GM23338 (cell line): Measurements from ENCODE around the gene EPSTI1. TPM values are rescaled to one million over a fixed set of nuclear protein-coding genes. Genes with fewer than 3 reads are reported as not detected.

Experiments
- ATAC-seq: fragments of 200-7000 bp; cut with Tn5 transposase; 3 replicates; pipeline ENCODE4 v1.9.1; 2020
- DNase-seq: peaks from one replicate; pipeline ENCODE4 v3.0.0-alpha.2; 2015; ENCODE audit warnings: low spot score
- H2AFZ ChIP-seq: fragments of 200-600 bp; sonication (generic); 2 replicates; pipeline ENCODE4 v1.8.0; 2016; ENCODE audit warnings: antibody characterized with exemption, mild to moderate bottlenecking, moderate library complexity
- H3F3A ChIP-seq: fragments of 200-600 bp; sonication (generic); replicated peaks from 2 replicates; pipeline ENCODE4 v1.8.0; 2017; ENCODE audit warnings: antibody characterized with exemption, mixed run types, low read depth
- H3K27ac ChIP-seq: fragments of 200-600 bp; sonication (generic); 2 replicates; pipeline ENCODE4 v1.6.1; 2016; ENCODE audit warnings: low read depth
- H3K27me3 ChIP-seq: fragments of 200-600 bp; sonication (generic); 2 replicates; pipeline ENCODE4 v1.8.0; 2016; ENCODE audit warnings: mild to moderate bottlenecking, mixed run types, moderate library complexity; ENCODE audit not compliant: insufficient read depth
- H3K36me3 ChIP-seq: fragments of 200-600 bp; sonication (generic); 2 replicates; pipeline ENCODE4 v1.8.0; 2016; ENCODE audit warnings: mild to moderate bottlenecking; ENCODE audit not compliant: insufficient read depth
- H3K4me1 ChIP-seq: fragments of 200-600 bp; sonication (generic); 2 replicates; pipeline ENCODE4 v1.8.0; 2016; ENCODE audit warnings: mild to moderate bottlenecking, moderate library complexity; ENCODE audit not compliant: insufficient read depth
- H3K4me2 ChIP-seq: fragments of 200-600 bp; sonication (generic); 2 replicates; pipeline ENCODE4 v1.7.1; 2017; ENCODE audit warnings: mixed run types
- H3K4me3 ChIP-seq: fragments of 200-600 bp; sonication (generic); 2 replicates; pipeline ENCODE4 v1.6.1; 2016; ENCODE audit warnings: mixed run types
- H3K79me2 ChIP-seq: fragments of 200-600 bp; sonication (generic); replicated peaks from 2 replicates; pipeline ENCODE4 v1.8.0; 2017; ENCODE audit warnings: mild to moderate bottlenecking; ENCODE audit not compliant: insufficient read depth
- H3K9me2 ChIP-seq: fragments of 200-600 bp; sonication (generic); 2 replicates; pipeline ENCODE4 v1.8.0; 2017; ENCODE audit not compliant: insufficient read depth
- H4K20me1 ChIP-seq: fragments of 200-600 bp; sonication (generic); replicated peaks from 2 replicates; pipeline ENCODE4 v1.8.0; 2017; ENCODE audit warnings: mild to moderate bottlenecking; ENCODE audit not compliant: insufficient read depth
- H3K27ac Mint-ChIP-seq: 2 replicates; pipeline ENCODE4 v1.8.0; 2020; ENCODE audit warnings: inconsistent platforms, mild to moderate bottlenecking, moderate library complexity, mixed read lengths
- H3K27me3 Mint-ChIP-seq: 3 replicates; pipeline ENCODE4 v1.8.0; 2022; ENCODE audit warnings: low read depth, mild to moderate bottlenecking, moderate library complexity, mixed read lengths, inconsistent platforms; ENCODE audit not compliant: insufficient read depth, poor library complexity
- H3K36me3 Mint-ChIP-seq: 3 replicates; pipeline ENCODE4 v1.8.0; 2021; ENCODE audit warnings: low read depth, mild to moderate bottlenecking, inconsistent platforms, moderate library complexity, mixed read lengths
- H3K4me1 Mint-ChIP-seq: 3 replicates; pipeline ENCODE4 v1.8.0; 2020; ENCODE audit warnings: mild to moderate bottlenecking, inconsistent platforms, mixed read lengths
- H3K4me3 Mint-ChIP-seq: 3 replicates; pipeline ENCODE4 v1.8.0; 2021; ENCODE audit warnings: moderate library complexity, mild to moderate bottlenecking, inconsistent platforms, mixed read lengths
- H3K9me3 Mint-ChIP-seq: 3 replicates; pipeline ENCODE4 v1.8.0; 2020; ENCODE audit warnings: moderate library complexity, mild to moderate bottlenecking, inconsistent platforms, mixed read lengths
- CTCF ChIP-seq, 2 experiments: fragments of 200-600 bp in 1 of 2; sonication (generic) in 1 of 2; conservative IDR thresholded peaks; 2 replicates each; pipeline versions ENCODE4 v1.5.1 to v1.6.1; 2016 to 2017; ENCODE audit warnings: antibody characterized with exemption in 2 of 2, low read depth in 2 of 2, mild to moderate bottlenecking in 2 of 2, moderate library complexity in 1 of 2
- ETS1 ChIP-seq: IDR thresholded peaks from 2 replicates; pipeline ENCODE4 v1.6.1; 2016; ENCODE audit warnings: antibody characterized with exemption
- EZH2phosphoT487 ChIP-seq: fragments of 200-600 bp; sonication (generic); IDR thresholded peaks from one replicate; pipeline ENCODE4 v1.8.1; 2018; ENCODE audit warnings: antibody characterized with exemption; ENCODE audit not compliant: unreplicated experiment
- JUNB ChIP-seq: IDR thresholded peaks from one replicate; pipeline ENCODE4 v1.6.1; 2016; ENCODE audit warnings: antibody characterized with exemption; ENCODE audit not compliant: unreplicated experiment
- NANOG ChIP-seq: IDR thresholded peaks from 2 replicates; pipeline ENCODE4 v1.6.1; 2016; ENCODE audit warnings: antibody characterized with exemption, borderline replicate concordance
- POLR2AphosphoS5 ChIP-seq: IDR thresholded peaks from 2 replicates; pipeline ENCODE4 v1.6.1; 2016; ENCODE audit warnings: antibody characterized with exemption, low read depth
- REST ChIP-seq: IDR thresholded peaks from one replicate; pipeline ENCODE4 v1.6.1; 2018; ENCODE audit warnings: antibody characterized with exemption; ENCODE audit not compliant: unreplicated experiment
- ZNF331 ChIP-seq: fragments of 250-450 bp; sonication (Bioruptor Pico); IDR thresholded peaks from 2 replicates; pipeline ENCODE4 v1.5.0; 2020; ENCODE audit warnings: low read depth, mild to moderate bottlenecking, moderate library complexity
- ZNF462 ChIP-seq: fragments of 250-450 bp; sonication (Bioruptor Pico); IDR thresholded peaks from 2 replicates; pipeline ENCODE4 v1.5.0; 2020; ENCODE audit warnings: mild to moderate bottlenecking, moderate library complexity
- polyA plus RNA-seq: library from polyadenylated mRNA; unstranded; fragments of >200 nt; fragmentation: Nextera tagmentation; extraction: Ambion mirVana; gene quantifications from 2 replicates; pipeline ENCODE4 v1.2.1, GENCODE V29; 2016
- total RNA-seq: library from RNA; depleted of rRNA; stranded (reverse); fragments of >200 nt; shearing (Covaris generic); gene quantifications from 2 replicates; pipeline ENCODE4 v1.2.3, GENCODE V29; 2014

Gene EPSTI1
- total and polyA plus RNA-seq, 2 experiments from 2014 or later: 0.10 to 0.68 TPM

GRCh38 chr13:42859760-42860159 lies 132.3 kb downstream of the EPSTI1 start:
- peaks cover 12% of the 10 kb centered on the region; the same call in 2 of the 3 replicates for H3K9me3 Mint-ChIP-seq
- no peak overlapping the region for H3K4me3 ChIP-seq
- H3K27ac ChIP-seq: no peak overlapping the region
- TF ChIP-seq ZNF462 (no peak), EZH2phosphoT487 (no peak), NANOG (no peak)
- no peaks in the 10 kb centered on the region for H3K27me3 ChIP-seq
- H4K20me1 ChIP-seq: peaks cover 28% of the 10 kb centered on the region
- no peak overlapping the region for H2AFZ ChIP-seq
- H3K27ac Mint-ChIP-seq: no peak overlapping the region
- H3K79me2 ChIP-seq: peaks cover 35% of the 10 kb centered on the region
- H3K36me3 Mint-ChIP-seq: peaks cover 86% of the 10 kb centered on the region
- H3K4me2 ChIP-seq: no peak overlapping the region
- H3K9me2 ChIP-seq: no peaks in the 10 kb centered on the region
- peaks cover 15% of the 10 kb centered on the region for H3K4me1 Mint-ChIP-seq
- DNase-seq: no peak
- ATAC-seq: no peak
- H3F3A ChIP-seq: peaks cover 12% of the 10 kb centered on the region
- no peak overlapping the region for H3K4me3 Mint-ChIP-seq
- peaks cover 16% of the 10 kb centered on the region for H3K27me3 Mint-ChIP-seq
- H3K36me3 ChIP-seq: peaks cover 34% of the 10 kb centered on the region
- peaks cover 3% of the 10 kb centered on the region; the same call in 1 of the 2 replicates for H3K4me1 ChIP-seq

- H3K27ac Mint-ChIP-seq: peak overlapping the region; percentile 41; the same call in 1 of the 2 replicates
- Histone ChIP-seq H4K20me1 (peaks cover 31% of the 10 kb centered on the region), H3K27me3 (no peaks in the 10 kb centered on the region), H3K27ac (no peak overlapping the region), H3K36me3 (peaks cover 50% of the 10 kb centered on the region; the same call in 1 of the 2 replicates), H2AFZ (no peak overlapping the region), H3K9me2 (no peaks in the 10 kb centered on the region), H3K79me2 (peaks cover 25% of the 10 kb centered on the region), H3K4me1 (no peaks in the 10 kb centered on the region), H3K4me3 (no peak overlapping the region), H3K4me2 (no peak overlapping the region), H3F3A (no peaks in the 10 kb centered on the region; the same call in 1 of the 2 replicates)
- DNase-seq: no peak
- peaks cover 6% of the 10 kb centered on the region; the same call in 2 of the 3 replicates for H3K4me1 Mint-ChIP-seq
- no peak overlapping the region for H3K4me3 Mint-ChIP-seq
- peak; percentile 83 for ATAC-seq
- peaks cover 83% of the 10 kb centered on the region for H3K36me3 Mint-ChIP-seq
- no peaks in the 10 kb centered on the region for H3K27me3 Mint-ChIP-seq
- no peaks in the 10 kb centered on the region; the same call in 2 of the 3 replicates for H3K9me3 Mint-ChIP-seq
- no peak for TF ChIP-seq EZH2phosphoT487
- TF ChIP-seq POLR2AphosphoS5: no peak
- no peak for TF ChIP-seq ZNF331 (CRISPR knock-in tag)
- no peak for TF ChIP-seq ETS1
- TF ChIP-seq JUNB: no peak
- TF ChIP-seq REST: no peak
- TF ChIP-seq CTCF (conservative IDR thresholded peaks at IDR 0.05; ENCODE audit: low read depth in 2 of 2): no peak
Measured at GRCh38 chr13:42855410-42855809, 136.6 kb downstream of the EPSTI1 start.
